Immature natural killer cell (primary cell): ENCODE results near the gene MME. TPM values are rescaled to one million over a fixed set of nuclear protein-coding genes. Genes with fewer than 3 reads are reported as not detected.

Source experiments
- DNase-seq, 3 donors: peaks; one replicate each; pipeline ENCODE4 v3.0.0; 2022; ENCODE audit warnings: mixed read lengths in 1 of 3
- H3K27ac Mint-ChIP-seq, 6 donors: one replicate each; pipeline ENCODE4 v1.8.0; 2020; ENCODE audit warnings: mixed read lengths in 6 of 6, mild to moderate bottlenecking in 5 of 6, inconsistent platforms in 4 of 6, moderate library complexity in 3 of 6
- H3K27me3 Mint-ChIP-seq, 3 donors: one replicate each; pipeline ENCODE4 v1.8.0; 2020 to 2021; ENCODE audit warnings: low read depth in 3 of 3, mild to moderate bottlenecking in 3 of 3, mixed read lengths in 3 of 3, moderate library complexity in 3 of 3, inconsistent platforms in 1 of 3
- H3K36me3 Mint-ChIP-seq, 3 donors: one replicate each; pipeline ENCODE4 v1.8.0; 2020; ENCODE audit warnings: mixed read lengths in 3 of 3, inconsistent platforms in 2 of 3, mild to moderate bottlenecking in 2 of 3
- H3K4me1 Mint-ChIP-seq, 2 donors: one replicate each; pipeline ENCODE4 v1.8.0; 2020; ENCODE audit warnings: inconsistent platforms in 2 of 2, mild to moderate bottlenecking in 2 of 2, mixed read lengths in 2 of 2, moderate library complexity in 1 of 2
- H3K4me3 Mint-ChIP-seq, 5 donors: one replicate each; pipeline ENCODE4 v1.8.0; 2020; ENCODE audit warnings: mild to moderate bottlenecking in 5 of 5, mixed read lengths in 5 of 5, inconsistent platforms in 3 of 5, moderate library complexity in 3 of 5
- H3K9me3 Mint-ChIP-seq, 6 donors: one replicate each; pipeline ENCODE4 v1.8.0; 2020; ENCODE audit warnings: mild to moderate bottlenecking in 6 of 6, mixed read lengths in 6 of 6, inconsistent platforms in 4 of 6, moderate library complexity in 3 of 6
- polyA plus RNA-seq, 3 donors: library from polyadenylated mRNA; unstranded; fragments of 300-500 nt; fragmentation: Illumina TruSeq; gene quantifications; one replicate each; pipeline ENCODE4 v1.2.3, GENCODE V29; 2021

The MME gene
- polyA plus RNA-seq, 3 donors from 2014 or later, result not detected

- H3K4me1 Mint-ChIP-seq, result no peaks in the 10 kb centered on the region
- no peak overlapping the region for H3K27ac Mint-ChIP-seq
- H3K27me3 Mint-ChIP-seq, result peaks cover 0 to 4% (median 4%) of the 10 kb centered on the region in 3 donors
- DNase-seq, result no peak
- peaks cover 0 to 5% (median 2%) of the 10 kb centered on the region in 6 donors for H3K9me3 Mint-ChIP-seq
- H3K4me3 Mint-ChIP-seq, result no peak overlapping the region
- H3K36me3 Mint-ChIP-seq, result peaks cover 0 to 5% (median 0%) of the 10 kb centered on the region in 3 donors
Observed at GRCh38 chr3:155169197-155169596, 89.1 kb downstream of the MME start.

DNA sequence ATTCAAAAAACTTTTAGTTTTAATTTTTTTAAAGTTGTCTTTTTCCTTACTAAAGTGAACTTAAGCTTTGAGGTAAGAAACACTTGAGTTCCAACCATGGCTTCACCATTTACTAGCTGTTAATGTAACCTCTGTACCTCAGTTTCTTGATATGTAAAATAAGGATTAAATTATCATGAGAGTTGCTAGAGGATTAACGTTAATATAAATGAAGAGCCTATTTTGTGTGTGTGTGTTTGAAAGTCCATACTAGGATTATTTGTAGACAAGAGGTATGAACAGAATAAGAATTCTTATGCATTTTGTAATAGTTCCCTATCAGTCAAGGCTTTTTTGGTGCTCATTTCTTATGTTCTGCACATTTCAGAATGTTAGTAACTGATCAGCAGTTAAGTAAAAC is 93.7 kb downstream of the MME start:
- H3K4me3 Mint-ChIP-seq, result no peak overlapping the region
- H3K36me3 Mint-ChIP-seq, result peaks cover 0 to 5% (median 0%) of the 10 kb centered on the region in 3 donors
- H3K27me3 Mint-ChIP-seq, result peaks cover 0 to 3% (median 0%) of the 10 kb centered on the region in 3 donors
- no peaks in the 10 kb centered on the region for H3K4me1 Mint-ChIP-seq
- peaks cover 0 to 5% (median 2%) of the 10 kb centered on the region in 6 donors for H3K9me3 Mint-ChIP-seq
- H3K27ac Mint-ChIP-seq, result no peak overlapping the region
- DNase-seq, result no peak

GRCh38 chr3:155178810-155179436 is 98.8 kb downstream of the MME start:
- Mint-ChIP-seq H3K4me3 (no peak overlapping the region), H3K4me1 (peaks cover 3 to 5% of the 10 kb centered on the region in 2 donors), H3K36me3 (no peaks in the 10 kb centered on the region), H3K9me3 (peaks cover 0 to 4% (median 0%) of the 10 kb centered on the region in 6 donors), H3K27ac (no peak overlapping the region), H3K27me3 (peaks cover 0 to 2% (median 0%) of the 10 kb centered on the region in 3 donors)
- no peak for DNase-seq

DNA sequence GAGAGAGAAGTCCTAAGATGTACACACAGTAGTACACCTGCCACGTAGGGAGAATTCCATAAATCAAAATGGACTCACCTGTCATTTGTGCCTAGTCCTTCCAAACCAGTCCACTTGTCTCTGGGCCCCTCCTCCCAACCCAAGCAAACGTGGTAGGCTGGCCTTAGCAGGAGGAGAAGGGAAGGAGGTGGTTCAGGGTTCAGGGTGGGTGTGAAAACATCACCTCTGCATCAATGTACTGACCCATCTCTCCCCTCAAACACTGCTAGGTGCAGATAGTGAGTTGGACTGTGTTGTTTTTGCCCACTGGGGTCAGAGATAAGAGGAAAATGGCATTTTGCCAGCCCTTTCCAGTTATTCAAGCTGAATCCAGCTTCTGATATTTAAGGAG is 99.3 kb downstream of the MME start:
- Mint-ChIP-seq H3K27me3 (peaks cover 0 to 2% (median 0%) of the 10 kb centered on the region in 3 donors), H3K4me1 (peaks cover 8 to 10% of the 10 kb centered on the region in 2 donors), H3K9me3 (peaks cover 0 to 4% (median 0%) of the 10 kb centered on the region in 6 donors), H3K4me3 (no peak overlapping the region), H3K36me3 (no peaks in the 10 kb centered on the region), H3K27ac (no peak overlapping the region)
- no peak for DNase-seq

DNA sequence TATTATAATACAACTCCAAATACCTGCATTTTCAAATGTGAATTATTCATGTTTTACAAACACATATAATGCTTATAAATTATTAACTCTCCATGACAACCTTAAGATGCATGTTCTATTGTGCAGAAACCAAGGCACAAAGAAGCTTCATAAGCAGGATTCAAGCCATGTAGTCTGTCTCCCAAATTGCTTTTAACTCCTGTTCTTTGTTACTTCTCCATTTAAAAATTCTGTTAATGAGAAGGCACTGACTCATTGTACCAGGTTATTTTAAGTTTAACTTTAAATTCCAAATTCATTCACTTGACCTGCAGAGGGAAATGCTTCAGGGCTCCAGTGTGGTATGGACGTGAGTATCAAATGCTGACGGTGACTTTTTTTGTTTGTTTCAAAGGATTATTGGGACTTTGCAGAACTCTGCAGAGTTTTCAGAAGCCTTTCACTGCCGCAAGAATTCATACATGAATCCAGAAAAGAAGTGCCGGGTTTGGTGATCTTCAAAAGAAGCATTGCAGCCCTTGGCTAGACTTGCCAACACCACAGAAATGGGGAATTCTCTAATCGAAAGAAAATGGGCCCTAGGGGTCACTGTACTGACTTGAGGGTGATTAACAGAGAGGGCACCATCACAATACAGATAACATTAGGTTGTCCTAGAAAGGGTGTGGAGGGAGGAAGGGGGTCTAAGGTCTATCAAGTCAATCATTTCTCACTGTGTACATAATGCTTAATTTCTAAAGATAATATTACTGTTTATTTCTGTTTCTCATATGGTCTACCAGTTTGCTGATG is 100.0 kb downstream of the MME start:
- H3K9me3 Mint-ChIP-seq, result peaks cover 0 to 4% (median 0%) of the 10 kb centered on the region in 6 donors
- no peak for DNase-seq
- no peak overlapping the region for H3K27ac Mint-ChIP-seq
- H3K4me1 Mint-ChIP-seq, result peaks cover 9 to 14% of the 10 kb centered on the region in 2 donors
- peaks cover 0 to 2% (median 0%) of the 10 kb centered on the region in 3 donors for H3K27me3 Mint-ChIP-seq
- no peaks in the 10 kb centered on the region for H3K36me3 Mint-ChIP-seq
- no peak overlapping the region for H3K4me3 Mint-ChIP-seq

GRCh38 chr3:155182467-155182866 is 102.3 kb downstream of the MME start:
- H3K36me3 Mint-ChIP-seq, result no peaks in the 10 kb centered on the region
- no peak overlapping the region for H3K4me3 Mint-ChIP-seq
- H3K27ac Mint-ChIP-seq, result no peak overlapping the region
- no peak for DNase-seq
- H3K9me3 Mint-ChIP-seq, result peaks cover 0 to 4% (median 0%) of the 10 kb centered on the region in 6 donors
- H3K4me1 Mint-ChIP-seq, result peaks cover 9 to 14% of the 10 kb centered on the region in 2 donors
- H3K27me3 Mint-ChIP-seq, result peaks cover 0 to 2% (median 0%) of the 10 kb centered on the region in 3 donors

GRCh38 chr3:155184011-155184410 is 103.9 kb downstream of the MME start:
- peak in 2 of 3 donors; percentile 1 to 3 for DNase-seq
- Mint-ChIP-seq H3K27ac (peak overlapping the region in 5 of 6 donors; percentile 54 to 83 (median 66)), H3K4me3 (peak overlapping the region; percentile 2 to 62 (median 5)), H3K9me3 (peaks cover 0 to 2% (median 0%) of the 10 kb centered on the region in 6 donors), H3K27me3 (peaks cover 0 to 2% (median 0%) of the 10 kb centered on the region in 3 donors), H3K36me3 (no peaks in the 10 kb centered on the region), H3K4me1 (peaks cover 9 to 14% of the 10 kb centered on the region in 2 donors)

DNA sequence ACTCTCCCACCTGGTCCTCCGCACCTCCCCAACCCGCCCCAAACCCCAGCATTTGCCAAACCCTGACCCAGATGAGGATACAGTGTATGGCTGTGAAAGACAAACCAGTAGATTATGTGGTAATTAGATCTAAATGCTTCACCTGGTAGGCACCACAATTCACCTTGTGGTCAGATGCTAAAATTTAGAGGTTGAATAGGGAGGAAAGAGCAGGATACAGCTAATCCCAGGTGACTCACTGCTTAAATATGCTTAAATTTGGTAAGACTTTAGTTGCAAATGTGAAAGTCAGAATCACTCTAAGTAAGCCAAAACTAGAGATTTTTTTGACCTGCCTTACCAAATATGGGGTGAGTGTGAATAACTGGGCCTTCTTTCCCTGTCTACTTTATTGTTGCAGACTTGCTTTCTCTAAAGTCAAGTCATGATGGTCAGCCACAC is 105.5 kb downstream of the MME start:
- Mint-ChIP-seq H3K27ac (no peak overlapping the region), H3K4me1 (peaks cover 9 to 14% of the 10 kb centered on the region in 2 donors), H3K27me3 (peaks cover 0 to 2% (median 0%) of the 10 kb centered on the region in 3 donors), H3K9me3 (peaks cover 0 to 2% (median 0%) of the 10 kb centered on the region in 6 donors), H3K36me3 (no peaks in the 10 kb centered on the region), H3K4me3 (no peak overlapping the region)
- no peak for DNase-seq

DNA sequence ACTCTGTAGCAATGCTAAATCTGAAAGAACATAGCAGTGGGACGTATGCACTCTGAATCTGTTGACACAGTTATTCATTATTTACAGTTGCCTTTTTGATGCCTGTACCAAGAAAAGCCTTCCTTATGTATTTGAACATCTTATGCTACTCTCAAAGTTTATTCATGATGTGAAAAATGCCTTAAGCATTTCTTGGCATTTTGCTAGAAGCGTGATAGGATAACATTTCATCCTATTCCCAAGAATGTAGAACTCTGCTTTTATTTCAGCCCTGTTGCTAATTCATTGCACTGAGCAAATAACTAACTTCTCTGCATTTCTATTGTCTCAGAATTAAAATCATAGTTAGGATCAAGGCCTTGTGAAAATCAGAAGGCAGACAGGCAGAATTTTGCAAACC is 107.9 kb downstream of the MME start:
- H3K9me3 Mint-ChIP-seq, result peaks cover 0 to 4% (median 0%) of the 10 kb centered on the region in 6 donors
- H3K4me1 Mint-ChIP-seq, result peaks cover 9 to 14% of the 10 kb centered on the region in 2 donors
- H3K27me3 Mint-ChIP-seq, result no peaks in the 10 kb centered on the region
- no peaks in the 10 kb centered on the region for H3K36me3 Mint-ChIP-seq
- DNase-seq, result no peak
- no peak overlapping the region for H3K4me3 Mint-ChIP-seq
- H3K27ac Mint-ChIP-seq, result no peak overlapping the region

DNA sequence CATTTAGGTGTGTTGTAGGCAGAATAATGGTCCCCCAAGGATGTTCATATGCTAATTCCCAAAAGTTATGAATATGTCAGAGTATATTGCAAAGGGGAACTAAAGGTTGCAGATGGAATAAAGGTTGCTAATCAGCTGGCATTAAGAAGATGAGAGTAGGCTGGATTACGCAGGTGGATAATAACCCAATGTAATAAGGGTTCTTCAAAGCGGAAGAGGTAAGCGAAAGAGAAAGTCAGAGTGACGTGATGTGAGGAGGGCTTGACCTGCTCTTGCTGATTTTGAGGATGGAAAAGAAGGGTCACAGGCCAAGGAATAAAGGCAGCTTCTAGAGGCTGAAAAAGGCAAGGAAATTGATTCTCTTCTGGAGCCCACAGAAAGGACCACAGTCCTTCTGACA is 109.4 kb downstream of the MME start:
- Mint-ChIP-seq H3K4me1 (peaks cover under 1 to 3% of the 10 kb centered on the region in 2 donors), H3K36me3 (no peaks in the 10 kb centered on the region), H3K27me3 (peaks cover 0 to 3% (median 0%) of the 10 kb centered on the region in 3 donors), H3K27ac (no peak overlapping the region), H3K4me3 (no peak overlapping the region), H3K9me3 (peaks cover 0 to 4% (median 0%) of the 10 kb centered on the region in 6 donors)
- DNase-seq, result no peak

DNA sequence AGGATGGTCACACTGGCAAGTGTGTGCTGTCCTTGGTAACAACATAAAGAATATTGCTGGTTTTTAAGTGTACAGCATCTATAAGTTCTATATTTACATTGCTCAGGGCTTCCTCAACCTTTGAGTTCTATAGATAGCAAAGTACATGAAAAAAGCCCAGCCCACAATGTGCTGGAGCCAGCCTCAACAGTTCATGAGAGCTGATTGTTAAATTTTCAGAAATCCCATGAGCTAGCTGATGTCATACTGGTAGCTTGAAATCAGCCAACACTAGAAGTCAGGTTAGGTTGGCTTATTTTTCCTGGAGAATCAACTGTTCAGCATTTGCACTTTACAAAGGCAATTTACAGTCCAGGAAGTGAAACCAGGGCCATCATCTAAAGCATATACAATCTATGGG is 110.6 kb downstream of the MME start:
- Mint-ChIP-seq H3K9me3 (peaks cover 0 to 4% (median 0%) of the 10 kb centered on the region in 6 donors), H3K4me1 (no peaks in the 10 kb centered on the region), H3K4me3 (no peak overlapping the region), H3K36me3 (no peaks in the 10 kb centered on the region), H3K27ac (no peak overlapping the region), H3K27me3 (peaks cover 0 to 3% (median 0%) of the 10 kb centered on the region in 3 donors)
- DNase-seq, result no peak

GRCh38 chr3:155192957-155193746 is 113.0 kb downstream of the MME start:
- Mint-ChIP-seq H3K27ac (no peak overlapping the region), H3K4me3 (no peak overlapping the region), H3K36me3 (no peaks in the 10 kb centered on the region), H3K27me3 (peaks cover 0 to 3% (median 0%) of the 10 kb centered on the region in 3 donors), H3K9me3 (peaks cover 0 to 2% (median 0%) of the 10 kb centered on the region in 6 donors), H3K4me1 (no peaks in the 10 kb centered on the region)
- no peak for DNase-seq

DNA sequence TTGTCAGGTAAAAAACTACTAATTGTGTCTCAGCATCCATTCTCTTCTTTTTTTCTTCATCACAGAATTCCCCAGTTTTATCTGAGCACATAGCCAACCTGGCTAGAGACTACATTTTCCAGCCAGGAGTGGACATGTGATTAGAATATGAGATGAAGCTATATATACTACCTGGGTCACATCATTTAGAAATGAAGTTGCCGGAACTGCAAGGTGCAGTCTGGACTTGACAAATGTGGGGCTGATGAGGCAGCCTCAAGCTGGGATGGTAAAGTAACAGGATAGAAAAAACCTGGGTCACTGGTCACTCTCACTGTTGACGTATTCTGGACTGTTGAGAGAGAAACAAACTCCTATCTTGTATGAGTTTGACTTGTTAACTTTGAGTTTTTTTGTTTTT is 113.7 kb downstream of the MME start:
- Mint-ChIP-seq H3K27ac (no peak overlapping the region), H3K4me3 (no peak overlapping the region), H3K36me3 (no peaks in the 10 kb centered on the region), H3K4me1 (no peaks in the 10 kb centered on the region), H3K27me3 (peaks cover 0 to 3% (median 0%) of the 10 kb centered on the region in 3 donors), H3K9me3 (peaks cover 0 to 4% (median 0%) of the 10 kb centered on the region in 6 donors)
- DNase-seq, result no peak
